GM12872 (cell line): ENCODE measurements around the gene RFLNA.

Experiments used
- CTCF ChIP-seq: IDR thresholded peaks from 3 replicates; pipeline ENCODE4 v1.5.1; 2011; ENCODE audit warnings: low read depth, mild to moderate bottlenecking, low read length, moderate library complexity; ENCODE audit not compliant: insufficient read depth

Gene RFLNA

GRCh38 chr12:124276337-124276736 lies 18.6 kb upstream of the RFLNA start:
- no peak for TF ChIP-seq CTCF

GRCh38 chr12:124277394-124278241 lies 17.3 kb upstream of the RFLNA start:
- no peak for TF ChIP-seq CTCF

- TF ChIP-seq CTCF = no peak
Measured at GRCh38 chr12:124278389-124279101, 16.3 kb upstream of the RFLNA start.

GRCh38 chr12:124279315-124279714 lies 15.6 kb upstream of the RFLNA start:
- TF ChIP-seq CTCF = no peak

- TF ChIP-seq CTCF = no peak
Measured at GRCh38 chr12:124279846-124280360, 15.0 kb upstream of the RFLNA start.

GRCh38 chr12:124281309-124281708 lies 13.6 kb upstream of the RFLNA start:
- no peak for TF ChIP-seq CTCF

- TF ChIP-seq CTCF = no peak
Measured at GRCh38 chr12:124282287-124282686, 12.6 kb upstream of the RFLNA start.
